ENCODE data around the gene OTUD6A.

OTUD6A gene, protein sequence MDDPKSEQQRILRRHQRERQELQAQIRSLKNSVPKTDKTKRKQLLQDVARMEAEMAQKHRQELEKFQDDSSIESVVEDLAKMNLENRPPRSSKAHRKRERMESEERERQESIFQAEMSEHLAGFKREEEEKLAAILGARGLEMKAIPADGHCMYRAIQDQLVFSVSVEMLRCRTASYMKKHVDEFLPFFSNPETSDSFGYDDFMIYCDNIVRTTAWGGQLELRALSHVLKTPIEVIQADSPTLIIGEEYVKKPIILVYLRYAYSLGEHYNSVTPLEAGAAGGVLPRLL

DNA sequence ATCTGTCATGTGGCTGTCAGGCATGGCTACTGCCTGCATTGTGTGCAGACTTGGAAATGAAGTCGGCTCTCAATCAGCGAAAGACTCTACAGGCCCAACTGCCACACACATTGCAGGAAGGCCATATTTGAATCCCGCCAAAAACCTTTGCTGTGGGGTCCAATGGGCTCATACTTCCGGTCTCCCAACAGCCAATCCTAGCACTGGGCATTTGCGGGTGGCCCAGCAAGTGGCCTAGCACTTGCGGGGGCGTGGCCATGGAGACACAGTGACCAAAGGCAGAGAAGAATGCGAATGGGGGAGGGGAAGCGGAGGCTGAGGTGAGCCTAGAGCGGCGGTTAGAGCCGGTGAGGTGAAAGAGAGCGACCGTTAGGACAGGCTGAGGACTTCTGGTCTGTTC is at the start of gene OTUD6A:
Gene OTUD6A (plus strand): TSS at position 382 of the 400 bp plus-strand sequence. CDS start 68 bp downstream, outside the sequence.
- no peak for DNase-seq (ENCODE audit: low read depth)

DNA sequence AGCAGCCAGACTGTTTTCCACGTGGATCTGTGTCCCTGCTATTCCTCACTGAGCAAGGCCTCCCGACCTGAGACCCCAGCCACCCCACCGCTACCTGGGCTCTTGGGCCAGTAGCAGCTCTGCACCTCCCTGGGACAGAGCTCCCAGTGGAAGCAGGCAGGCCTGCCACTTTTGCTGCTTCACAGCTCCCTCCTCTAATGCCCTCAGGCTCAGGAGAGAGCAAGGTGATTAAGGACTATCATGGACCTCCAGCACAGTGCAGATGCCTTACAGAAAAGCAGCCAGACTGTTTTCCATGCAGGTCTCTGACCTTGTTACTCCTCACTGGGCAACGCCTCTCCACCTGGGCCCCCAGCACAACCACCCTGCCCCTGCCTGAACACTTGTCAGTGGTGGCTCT is 49.5 kb upstream of the OTUD6A start:
- no peak for DNase-seq (ENCODE audit: low read depth)

DNA sequence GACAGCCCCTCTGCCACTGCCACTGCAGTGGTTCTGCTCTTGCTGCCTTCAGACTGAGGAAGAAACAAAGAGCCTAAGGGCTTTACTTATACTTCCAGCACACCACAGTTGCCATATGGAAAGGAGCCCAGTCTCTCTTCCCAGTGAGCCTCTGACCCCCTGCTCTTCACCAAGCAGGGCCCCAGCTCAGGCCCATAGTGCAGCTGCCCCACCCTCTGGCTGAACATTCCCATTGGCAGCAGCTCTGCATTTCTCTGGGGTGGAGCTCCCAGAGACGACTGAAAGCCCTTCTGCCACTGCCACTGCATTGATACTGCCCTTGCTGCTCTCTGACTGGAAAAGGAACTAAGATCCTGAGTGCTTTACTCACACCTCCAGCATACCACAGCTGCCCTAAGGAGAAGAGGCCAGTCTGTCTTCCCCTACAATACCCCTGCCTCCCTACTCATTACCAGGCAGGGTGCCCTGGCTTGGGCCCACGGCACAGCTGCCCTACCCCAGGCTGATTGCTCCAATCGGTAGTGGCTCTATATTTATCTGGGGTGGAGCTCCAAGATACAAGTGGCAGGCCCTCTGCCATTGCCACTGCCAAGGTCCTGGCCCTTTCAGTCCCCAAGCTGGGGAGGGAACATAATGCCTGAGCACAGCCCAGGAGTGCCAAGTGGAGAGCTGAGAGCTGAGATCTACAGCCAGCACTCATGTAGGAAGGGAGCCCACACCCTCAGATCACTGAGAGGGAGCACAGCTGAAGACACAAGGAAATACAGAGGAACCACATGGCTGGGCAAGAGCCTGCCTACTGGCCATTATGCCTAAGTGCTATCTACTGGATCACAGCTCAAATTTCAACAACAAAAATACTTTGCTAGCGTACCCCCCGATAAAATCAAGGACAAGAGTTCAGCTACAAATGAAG is 48.5 kb upstream of the OTUD6A start:
- DNase-seq (ENCODE audit: low read depth): peak; percentile 22

DNA sequence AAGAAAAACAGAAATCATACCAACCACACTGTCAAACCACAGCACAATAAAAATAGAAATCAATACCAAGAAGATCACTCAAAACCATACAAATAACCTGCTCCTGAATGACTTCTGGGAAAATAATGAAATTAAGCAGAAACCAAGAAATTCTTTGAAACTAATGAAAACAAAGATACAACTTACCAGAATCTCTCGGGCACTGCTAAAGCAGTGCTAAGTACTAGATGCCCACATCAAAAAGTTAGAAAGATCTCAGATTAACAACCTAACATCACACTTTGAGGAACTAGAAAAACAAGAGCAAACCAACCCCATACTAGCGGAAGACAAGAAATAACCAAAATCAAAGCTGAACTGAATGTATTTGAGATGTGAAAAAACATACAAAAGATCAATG is 45.7 kb upstream of the OTUD6A start:
- DNase-seq (ENCODE audit: low read depth): no peak

DNA sequence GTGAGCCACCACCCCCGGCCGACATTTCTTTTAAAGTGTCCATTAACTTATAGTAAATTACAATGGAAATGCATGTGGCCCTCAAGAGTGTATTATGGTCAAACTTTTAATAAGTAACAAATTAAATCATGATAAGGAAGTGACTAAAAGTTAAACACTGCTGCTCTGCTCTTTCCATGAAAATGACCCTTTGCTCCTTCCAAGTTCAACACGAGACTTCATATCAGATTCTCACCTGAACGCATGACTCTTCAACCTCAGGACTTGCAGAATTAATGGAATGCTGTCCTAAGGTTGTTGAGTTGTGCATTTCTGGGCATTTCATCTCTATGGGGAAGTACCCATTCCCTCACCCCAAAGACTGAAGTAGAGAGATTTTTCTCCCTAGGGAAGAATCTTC is 39.6 kb upstream of the OTUD6A start:
- no peak for DNase-seq (ENCODE audit: low read depth)

DNA sequence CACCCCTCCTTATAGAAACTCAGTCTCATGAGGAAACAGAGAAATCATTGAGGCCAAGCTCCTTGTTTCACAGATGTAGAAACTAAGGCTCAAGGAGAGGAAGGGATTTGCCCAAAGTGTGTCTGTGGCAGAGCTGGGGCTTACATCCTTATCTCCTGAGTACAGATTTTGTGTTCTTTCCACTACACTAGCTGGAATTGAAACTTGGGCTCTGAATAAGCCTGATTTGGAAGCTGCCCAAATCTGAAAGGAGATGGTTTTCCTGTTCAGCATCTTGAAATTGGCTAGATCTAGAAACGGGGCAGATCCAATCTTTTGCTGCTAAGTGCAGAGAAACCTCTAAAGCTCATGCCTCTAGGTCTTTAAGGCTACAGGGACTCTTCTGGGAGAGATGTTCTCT is 36.8 kb upstream of the OTUD6A start:
- DNase-seq (ENCODE audit: low read depth): no peak

DNA sequence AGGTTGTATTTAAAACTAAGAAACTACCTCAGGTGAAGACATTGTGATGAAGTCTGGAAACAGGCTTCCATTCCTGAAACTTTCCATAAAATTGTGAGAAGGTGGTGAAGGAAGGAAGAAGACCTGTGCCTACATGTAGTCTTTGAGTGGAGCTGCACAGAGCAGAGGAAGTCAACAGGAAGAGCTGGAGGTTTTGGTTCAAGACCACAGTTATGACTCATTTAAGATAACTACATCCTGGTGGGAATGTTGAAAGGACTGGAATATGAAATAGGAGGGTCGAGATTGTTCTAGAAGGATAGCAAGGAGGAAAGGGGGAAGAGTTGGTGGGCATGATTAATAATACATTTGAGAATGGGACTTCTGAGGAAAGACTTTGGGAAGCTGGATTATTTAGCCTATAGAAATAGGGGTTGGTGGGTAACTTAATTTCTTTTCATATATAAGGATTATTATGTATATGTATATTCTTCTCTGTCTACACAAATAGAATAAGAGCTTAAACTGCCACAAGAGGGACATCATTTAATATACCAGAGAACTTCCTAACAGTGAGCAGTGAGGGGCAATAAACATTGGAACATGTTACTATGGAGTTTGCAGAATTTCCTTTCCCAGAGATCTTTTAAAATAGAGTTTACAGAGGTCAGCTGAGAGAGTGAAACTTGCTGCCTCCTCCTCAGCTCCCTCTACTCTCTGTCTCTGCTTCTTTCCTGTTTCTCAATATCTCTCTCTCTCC is 36.0 kb upstream of the OTUD6A start:
- DNase-seq (ENCODE audit: low read depth): no peak

DNA sequence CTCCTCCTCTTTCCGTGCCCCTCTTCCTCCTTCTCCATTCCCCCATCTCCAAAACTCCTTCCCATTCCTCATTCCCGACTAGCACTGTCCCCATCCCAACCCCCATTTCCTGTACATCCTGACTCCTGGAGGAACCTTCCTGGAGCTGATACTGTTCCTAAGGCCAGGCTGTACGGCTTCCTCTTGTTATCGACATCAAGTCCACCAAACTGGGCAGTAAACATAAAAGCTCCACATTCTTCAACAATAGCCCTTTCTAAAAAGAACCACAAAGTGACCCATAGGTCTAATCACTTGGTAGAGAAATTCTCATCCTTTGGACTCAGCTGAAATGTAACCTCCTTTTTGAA is 35.4 kb upstream of the OTUD6A start:
- no peak for DNase-seq (ENCODE audit: low read depth)

DNA sequence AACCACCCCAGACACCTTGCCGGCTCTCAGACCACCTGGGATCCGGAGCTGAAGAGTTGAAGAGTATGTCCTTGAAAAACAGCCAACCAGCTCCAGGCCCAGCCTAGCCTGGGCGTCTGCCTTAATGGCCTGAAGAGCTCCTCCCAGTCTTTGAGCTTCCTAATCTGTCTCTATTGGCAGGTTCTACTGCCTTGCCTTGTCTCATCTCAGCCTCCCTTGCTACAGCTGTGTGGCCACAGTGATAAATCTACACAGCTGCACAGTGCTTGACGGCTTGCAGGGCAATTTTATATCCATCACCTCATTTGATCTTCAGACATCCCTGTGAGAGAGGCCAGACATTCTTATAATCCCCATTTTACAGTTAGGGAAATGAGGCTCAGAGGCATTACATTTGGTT is 32.4 kb upstream of the OTUD6A start:
- DNase-seq (ENCODE audit: low read depth): no peak

DNA sequence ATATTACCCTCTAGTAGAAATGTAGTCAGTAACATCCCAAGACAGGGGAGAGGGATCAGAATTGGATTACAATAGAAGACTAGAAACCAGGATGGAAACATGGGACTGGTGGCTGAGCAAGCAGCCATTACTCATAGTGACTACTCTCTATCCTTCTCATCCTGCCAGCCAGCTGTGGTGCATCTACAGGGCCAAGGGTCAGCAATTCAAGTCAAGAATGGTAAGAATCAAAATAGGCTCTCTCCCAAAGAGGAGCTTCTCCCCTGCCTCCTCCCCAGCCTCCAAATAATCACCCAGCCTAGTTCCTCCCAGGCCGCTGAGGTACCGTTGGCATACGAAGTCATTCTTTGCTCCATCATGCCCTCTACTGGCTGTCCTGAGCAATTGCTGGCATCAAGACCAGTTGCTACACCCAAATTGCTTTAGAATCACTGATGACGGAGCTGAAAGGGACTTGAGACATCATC is 31.9 kb upstream of the OTUD6A start:
- peak; percentile 48 for DNase-seq (ENCODE audit: low read depth)

DNA sequence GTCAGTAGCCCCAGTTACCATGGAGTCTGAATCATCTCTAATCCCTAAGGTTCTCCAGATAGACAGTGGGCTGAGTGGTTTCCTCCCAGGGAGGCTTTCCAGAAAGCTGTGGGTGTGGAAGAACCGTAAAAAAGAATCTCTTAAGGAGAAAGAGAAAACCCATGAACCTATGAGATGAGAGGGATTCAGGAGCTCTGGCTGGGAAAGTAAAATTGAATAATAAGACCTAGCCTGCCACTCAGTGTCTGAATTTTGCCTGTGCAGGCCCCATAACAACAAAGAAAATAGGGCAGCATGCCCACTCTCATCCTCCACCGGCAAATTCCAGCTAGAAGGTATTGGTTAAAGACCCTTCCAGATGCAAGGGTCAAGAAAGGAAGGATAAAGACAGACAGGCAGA is 29.5 kb upstream of the OTUD6A start:
- no peak for DNase-seq (ENCODE audit: low read depth)

DNA sequence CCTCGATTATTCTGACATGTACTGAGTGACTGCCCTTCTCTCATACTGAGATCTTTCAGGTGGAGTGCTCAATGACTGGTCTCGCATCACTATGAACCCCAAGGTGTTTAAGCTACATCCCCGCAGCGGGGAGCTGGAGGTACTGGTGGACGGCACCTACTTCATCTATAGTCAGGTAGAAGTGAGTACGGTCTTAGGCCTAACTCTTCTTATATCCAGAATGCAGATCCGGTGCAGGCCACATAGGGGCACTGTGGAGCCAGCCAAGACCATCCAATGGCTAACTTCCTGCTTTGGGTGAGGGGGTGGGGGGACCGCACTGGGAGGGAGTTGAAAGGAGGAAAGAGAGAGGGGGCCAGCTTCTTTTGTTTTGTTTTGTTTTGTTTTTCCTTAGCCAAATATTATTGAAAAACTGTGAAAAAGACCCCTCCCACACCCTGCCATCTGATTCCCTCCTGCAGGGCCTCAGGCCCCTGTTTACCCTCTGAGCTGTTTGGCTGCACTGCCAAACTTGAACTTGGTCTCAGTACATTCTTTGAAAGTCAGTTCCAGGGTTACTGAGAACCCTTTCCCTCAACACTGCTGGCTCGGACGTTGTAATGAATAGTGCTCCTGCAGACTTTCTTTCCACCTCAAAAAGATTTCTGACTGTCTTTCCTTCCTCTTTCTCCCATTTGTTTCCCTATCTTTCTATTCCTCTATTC is 28.8 kb upstream of the OTUD6A start:
- DNase-seq (ENCODE audit: low read depth): no peak

DNA sequence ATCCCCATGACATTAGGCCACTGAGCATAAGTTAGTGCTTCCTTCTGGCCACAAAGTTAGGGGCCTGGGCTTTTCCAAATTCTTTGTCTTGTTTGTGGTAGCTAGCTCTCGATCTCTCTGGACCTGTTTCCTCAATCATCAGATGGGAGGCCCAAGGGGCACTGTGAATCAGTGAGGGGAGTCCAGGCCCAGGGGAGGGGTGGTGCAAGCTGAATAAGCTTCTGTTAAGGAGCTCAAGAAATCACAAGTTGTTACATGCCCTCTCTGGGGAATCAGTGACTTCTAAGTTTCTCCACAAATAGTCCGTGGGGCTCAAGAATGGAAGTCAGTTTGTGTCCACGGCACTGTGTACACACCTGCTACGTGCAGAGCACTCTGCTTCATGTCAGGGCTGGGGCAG is 27.6 kb upstream of the OTUD6A start:
- DNase-seq (ENCODE audit: low read depth): no peak

DNA sequence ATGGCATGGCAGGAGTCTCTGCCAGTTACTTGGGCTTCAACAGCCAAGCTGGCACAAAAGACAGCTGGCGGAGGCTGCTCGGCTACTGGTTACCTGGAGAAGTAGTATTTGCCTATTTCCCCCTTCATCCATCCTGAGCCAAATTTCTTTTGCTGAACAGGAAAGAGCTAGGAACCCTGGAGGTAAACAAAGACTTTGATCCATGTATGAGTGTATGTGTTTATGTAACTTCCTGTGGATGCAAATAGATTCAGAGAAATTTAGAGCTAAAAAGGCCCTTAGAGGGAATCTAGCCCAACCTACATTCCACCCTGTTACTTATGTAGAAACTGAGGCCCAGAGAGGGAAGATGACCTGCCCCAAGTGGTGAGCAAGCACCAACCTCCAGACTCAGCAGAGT is 23.7 kb upstream of the OTUD6A start:
- DNase-seq (ENCODE audit: low read depth): no peak

DNA sequence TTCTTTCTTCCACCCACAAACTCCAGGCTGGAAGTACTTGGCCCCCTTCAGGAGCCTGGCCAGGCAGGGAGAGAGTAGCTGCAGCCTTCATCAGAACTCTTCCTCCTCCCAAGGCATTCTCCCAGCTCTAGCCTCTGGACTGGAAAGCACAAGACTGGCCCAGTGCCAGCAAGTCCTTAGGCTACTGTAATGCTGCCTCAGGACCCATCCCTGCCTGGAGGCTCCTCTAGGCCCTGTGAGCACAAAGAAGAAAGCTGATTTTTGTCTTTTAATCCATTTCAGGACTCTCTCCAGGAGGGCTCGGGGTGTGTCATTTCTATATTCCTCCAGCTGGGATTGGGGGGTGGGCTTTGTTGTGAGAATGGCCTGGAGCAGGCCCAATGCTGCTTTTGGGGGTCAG is 23.3 kb upstream of the OTUD6A start:
- no peak for DNase-seq (ENCODE audit: low read depth)

DNA sequence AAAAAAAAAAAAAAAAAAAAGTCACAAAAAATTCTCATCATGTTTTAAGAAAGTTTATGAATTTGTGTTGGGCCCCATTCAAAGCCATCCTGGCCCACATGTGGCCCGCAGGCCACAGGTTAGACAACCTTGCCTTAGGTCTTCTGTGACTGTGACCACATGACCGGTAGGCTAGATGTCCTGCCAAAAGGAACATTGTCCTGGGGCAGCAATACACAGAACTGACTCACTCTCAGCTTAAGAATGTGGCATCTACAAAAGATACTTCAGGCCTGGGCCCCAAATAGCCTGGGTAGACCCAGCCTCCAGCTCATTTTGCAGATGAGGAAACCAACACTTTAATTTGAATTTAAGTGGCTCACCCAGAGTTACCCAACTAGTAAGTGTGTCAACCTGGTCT is 22.5 kb upstream of the OTUD6A start:
- DNase-seq (ENCODE audit: low read depth): no peak

DNA sequence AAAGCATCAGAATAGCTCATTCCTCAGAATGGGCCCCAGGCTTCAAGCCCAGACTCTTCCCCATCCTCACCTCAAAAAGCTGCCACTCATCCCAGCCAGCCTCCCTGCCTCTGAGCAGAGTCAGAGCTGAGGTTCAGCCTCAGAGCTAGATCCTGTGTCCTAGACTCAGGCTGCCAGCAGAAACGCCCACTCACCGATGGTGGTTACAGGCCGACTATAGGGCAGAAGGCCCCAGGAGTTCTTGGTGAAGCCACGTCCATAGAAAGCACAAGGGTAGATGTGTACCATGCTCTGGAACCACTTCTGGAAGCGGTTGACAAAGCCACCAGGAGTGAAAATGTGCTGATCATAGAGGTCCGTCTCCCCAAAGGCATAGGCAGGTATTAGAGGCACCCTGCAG is 20.3 kb upstream of the OTUD6A start:
- DNase-seq (ENCODE audit: low read depth): no peak

DNA sequence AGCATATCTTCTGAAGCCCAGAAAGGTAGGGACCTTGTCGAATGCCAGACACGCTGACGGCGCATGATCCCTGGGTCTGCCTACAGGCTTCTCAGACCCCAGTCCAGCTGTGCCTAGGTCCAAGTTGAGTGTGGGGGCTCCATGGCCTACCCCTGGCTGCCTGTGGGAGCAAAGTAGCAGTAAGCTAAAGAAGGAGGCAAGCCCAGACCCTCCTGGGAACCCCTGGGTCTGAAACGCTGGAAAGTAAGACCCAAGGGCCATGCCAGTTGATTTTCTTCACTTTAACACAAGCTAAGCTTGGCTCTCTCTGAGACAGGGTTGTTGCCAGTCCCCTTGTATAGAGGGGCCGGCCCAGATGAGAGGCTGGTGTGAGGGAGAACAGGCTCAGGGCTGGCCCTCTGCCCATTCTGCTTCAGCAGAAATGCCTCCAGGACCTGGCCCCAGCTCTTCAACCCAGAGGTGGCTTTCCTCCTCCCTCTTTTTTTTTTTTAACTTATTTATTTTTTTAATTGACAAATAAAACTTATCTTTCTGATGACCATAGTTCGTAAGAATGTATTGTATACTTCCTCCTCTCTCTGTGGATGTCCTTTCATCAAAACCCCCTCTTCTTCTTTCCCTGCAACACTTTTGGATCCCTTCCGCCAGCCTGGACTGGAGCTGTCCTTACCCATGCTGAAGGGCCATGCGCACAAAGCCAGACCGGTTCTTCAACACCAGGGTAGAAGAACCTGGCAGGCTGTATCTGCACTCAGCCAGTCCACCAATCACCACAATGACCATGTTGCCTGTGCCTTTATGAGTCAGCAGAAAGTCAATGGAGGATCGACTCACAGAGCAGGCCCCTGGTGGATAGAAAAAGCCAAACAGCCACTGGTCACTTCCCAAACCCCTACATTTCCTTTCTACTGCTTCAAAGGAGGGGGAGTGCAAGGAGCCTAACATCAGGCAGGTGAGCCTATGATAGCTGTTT is 19.6 kb upstream of the OTUD6A start:
- DNase-seq (ENCODE audit: low read depth): no peak

DNA sequence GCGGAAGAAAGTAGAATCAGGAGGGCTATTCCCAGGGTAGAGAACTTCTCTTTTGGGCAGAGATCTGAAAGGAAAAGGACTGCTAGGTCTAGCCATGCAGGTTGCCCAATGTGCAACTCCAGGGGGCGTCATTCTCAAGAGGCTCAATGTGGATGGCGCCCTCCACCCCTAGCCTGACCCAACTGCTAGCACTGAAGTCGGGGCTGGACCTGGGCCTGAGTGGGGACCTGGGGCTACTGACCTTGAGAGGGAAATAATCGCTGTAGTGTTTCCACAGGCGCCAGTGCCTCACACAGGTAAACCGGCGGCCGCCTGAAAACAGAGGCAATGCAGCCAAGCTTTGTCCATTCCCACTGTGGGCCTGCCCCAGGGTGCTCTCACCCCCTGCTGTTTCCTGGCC is 18.6 kb upstream of the OTUD6A start:
- DNase-seq (ENCODE audit: low read depth): no peak

DNA sequence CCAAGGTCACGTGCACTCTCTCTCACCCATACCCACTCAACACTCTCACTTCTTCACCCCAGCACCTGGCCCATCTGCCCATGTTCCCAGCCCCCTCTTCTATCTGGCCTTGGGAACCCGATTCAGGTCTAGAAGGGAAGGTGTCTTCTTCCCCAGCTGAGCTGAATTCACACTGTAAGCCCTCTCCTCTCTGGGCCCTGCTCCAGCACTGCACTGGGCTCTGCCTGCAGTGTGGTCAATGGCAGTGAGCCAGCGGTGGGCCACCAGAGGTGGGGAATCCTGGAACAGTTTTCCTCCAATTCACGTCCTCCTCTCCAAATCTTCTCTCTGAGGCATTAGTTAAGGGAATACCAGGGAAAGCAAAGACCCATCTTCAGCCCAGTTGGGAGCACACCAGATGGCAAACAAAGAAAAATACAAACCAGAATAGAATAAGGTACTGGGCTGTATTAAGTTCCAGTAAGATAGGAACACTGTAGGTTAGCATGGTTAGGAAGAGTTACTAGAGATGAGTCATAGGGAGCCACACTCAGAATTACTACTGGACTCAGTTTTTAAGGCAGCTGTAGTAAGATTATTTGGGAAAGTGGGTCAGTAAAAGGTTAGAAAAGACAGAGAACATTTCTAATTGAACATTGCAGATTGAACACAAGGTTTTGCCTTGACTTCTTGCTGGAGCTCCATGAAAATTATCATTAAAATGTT is 17.6 kb upstream of the OTUD6A start:
- DNase-seq (ENCODE audit: low read depth): no peak
